Ishikawa (cell line): ENCODE measurements around the gene KIF19.

Experiments
- CEBPB ChIP-seq: IDR thresholded peaks from 2 replicates; pipeline ENCODE4 v1.6.1; 2012
- CREB1 ChIP-seq: IDR thresholded peaks from 2 replicates; pipeline ENCODE4 v1.6.1; 2012; ENCODE audit warnings: low read depth
- EP300 ChIP-seq: IDR thresholded peaks from 2 replicates; pipeline ENCODE4 v1.6.1; 2012; ENCODE audit warnings: borderline replicate concordance
- FOXM1 ChIP-seq: IDR thresholded peaks from 2 replicates; pipeline ENCODE4 v1.6.1; 2012; ENCODE audit warnings: low read depth, borderline replicate concordance
- REST ChIP-seq: IDR thresholded peaks from 2 replicates; pipeline ENCODE4 v1.6.1; 2012; ENCODE audit warnings: low read depth, mild to moderate bottlenecking

- TF ChIP-seq EP300 (no peak), CREB1 (no peak), CEBPB (no peak), REST (no peak), FOXM1 (no peak)
Measured at GRCh38 chr17:74287031-74287602, 38.9 kb upstream of the KIF19 start.
